Neutrophil (primary cell): ENCODE data around the gene SETD1A.

ENCODE experiments used
- H3K27ac ChIP-seq: fragments of 200-600 bp; sonication (generic); 2 replicates; pipeline ENCODE4 v1.5.1; 2016; ENCODE audit warnings: mild to moderate bottlenecking, moderate library complexity
- H3K27me3 ChIP-seq: fragments of 200-600 bp; sonication (generic); 2 replicates; pipeline ENCODE4 v1.6.0; 2016; ENCODE audit warnings: mild to moderate bottlenecking
- H3K36me3 ChIP-seq: fragments of 200-600 bp; sonication (generic); 2 replicates; pipeline ENCODE4 v1.5.1; 2017
- H3K4me1 ChIP-seq, 2 experiments: fragments of 200-600 bp in 1 of 2; sonication (generic) in 1 of 2; 1 replicate in 1 of 2; 2 replicates in 1 of 2; pipeline versions ENCODE4 v1.5.1 to v1.6.1; 2013 to 2016; ENCODE audit warnings: low read depth in 1 of 2, low read length in 1 of 2, mild to moderate bottlenecking in 1 of 2, moderate library complexity in 1 of 2; ENCODE audit not compliant: control insufficient read depth in 1 of 2, insufficient read depth in 1 of 2
- H3K4me3 ChIP-seq, 2 experiments: fragments of 200-600 bp in 1 of 2; sonication (generic) in 1 of 2; 1 replicate in 1 of 2; 2 replicates in 1 of 2; pipeline ENCODE4 v1.5.1; 2013 to 2016; ENCODE audit warnings: low read depth in 1 of 2, low read length in 1 of 2, mild to moderate bottlenecking in 1 of 2, moderate library complexity in 1 of 2
- H3K9me3 ChIP-seq: fragments of 200-600 bp; sonication (generic); 2 replicates; pipeline ENCODE4 v1.5.1; 2016
- CTCF ChIP-seq: fragments of 200-600 bp; sonication (generic); IDR thresholded peaks from 2 replicates; pipeline ENCODE4 v1.5.1; 2016; ENCODE audit warnings: antibody characterized with exemption

SETD1A gene

GRCh38 chr16:31022544-31023251 lies 65.1 kb downstream of the SETD1A start:
- Histone ChIP-seq H3K4me3 (no peak overlapping the region), H3K36me3 (no peaks in the 10 kb centered on the region), H3K27ac (no peak overlapping the region), H3K27me3 (no peaks in the 10 kb centered on the region), H3K4me1 (peaks cover 0 to 11% of the 10 kb centered on the region in 2 experiments), H3K9me3 (no peaks in the 10 kb centered on the region)
- no peak for TF ChIP-seq CTCF

- no peaks in the 10 kb centered on the region for H3K27me3 ChIP-seq
- TF ChIP-seq CTCF: no peak
- H3K36me3 ChIP-seq: no peaks in the 10 kb centered on the region
- no peak overlapping the region for H3K4me3 ChIP-seq
- H3K4me1 ChIP-seq: peaks cover 0 to 11% of the 10 kb centered on the region in 2 experiments
- no peak overlapping the region for H3K27ac ChIP-seq
- no peaks in the 10 kb centered on the region for H3K9me3 ChIP-seq
Measured at GRCh38 chr16:31023252-31023602, 65.7 kb downstream of the SETD1A start.

GRCh38 chr16:31023627-31024226 lies 66.2 kb downstream of the SETD1A start:
- H3K36me3 ChIP-seq: no peaks in the 10 kb centered on the region
- TF ChIP-seq CTCF: no peak
- no peaks in the 10 kb centered on the region for H3K9me3 ChIP-seq
- H3K4me3 ChIP-seq: no peak overlapping the region
- H3K4me1 ChIP-seq: peaks cover 0 to 11% of the 10 kb centered on the region in 2 experiments
- H3K27ac ChIP-seq: no peak overlapping the region
- H3K27me3 ChIP-seq: no peaks in the 10 kb centered on the region

GRCh38 chr16:31025339-31025738 lies 67.8 kb downstream of the SETD1A start:
- no peak for TF ChIP-seq CTCF
- Histone ChIP-seq H3K36me3 (no peaks in the 10 kb centered on the region), H3K27me3 (no peaks in the 10 kb centered on the region), H3K4me3 (no peak overlapping the region), H3K4me1 (peaks cover 0 to 11% of the 10 kb centered on the region in 2 experiments), H3K27ac (peak overlapping the region; percentile 26), H3K9me3 (no peaks in the 10 kb centered on the region)

- TF ChIP-seq CTCF: no peak
- H3K27ac ChIP-seq: no peak overlapping the region
- peaks cover 9 to 20% of the 10 kb centered on the region in 2 experiments for H3K4me1 ChIP-seq
- H3K4me3 ChIP-seq: no peak overlapping the region
- no peaks in the 10 kb centered on the region for H3K36me3 ChIP-seq
- no peaks in the 10 kb centered on the region for H3K9me3 ChIP-seq
- no peaks in the 10 kb centered on the region for H3K27me3 ChIP-seq
Measured at GRCh38 chr16:31029272-31029671, 71.7 kb downstream of the SETD1A start.
